ENCODE results near the gene FXYD7. TPM values are rescaled to one million over a fixed set of nuclear protein-coding genes. Genes with fewer than 3 reads are reported as not detected.

The FXYD7 gene
- total and polyA plus RNA-seq, 2 of the 4 experiments (the other 2 are of a cell fraction): 0.31 TPM; not detected in 1

DNA sequence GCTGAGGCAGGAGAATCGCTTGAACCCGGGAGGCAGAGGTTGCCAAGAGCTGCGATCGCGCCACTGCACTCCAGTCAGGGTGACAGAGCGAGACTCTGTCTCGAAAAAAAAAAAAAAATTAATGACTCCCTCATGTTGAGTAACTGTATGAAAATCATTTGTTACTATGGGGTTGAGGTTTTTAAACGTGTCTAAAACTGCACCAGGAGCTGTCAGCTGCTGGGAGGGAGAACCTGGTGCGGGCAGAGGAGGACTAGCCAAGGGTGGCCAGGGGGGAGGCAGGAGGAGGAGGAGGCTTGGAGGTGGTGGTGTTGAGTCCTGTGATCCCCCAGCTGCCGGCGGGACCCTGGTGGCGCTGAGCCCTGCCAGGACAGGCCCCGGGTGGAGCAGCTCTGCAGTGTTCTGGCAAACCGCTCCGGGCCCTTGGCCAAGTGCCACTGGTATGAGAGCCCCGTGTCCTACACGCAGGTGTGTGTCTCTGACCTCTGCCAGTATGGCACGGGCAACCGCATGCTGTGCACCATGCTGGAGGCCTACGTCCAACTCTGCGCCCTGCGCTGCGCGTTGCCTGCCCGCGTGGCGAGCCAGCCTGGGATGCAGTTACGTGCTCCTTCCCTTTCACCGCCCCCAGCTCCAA lies 44.5 kb upstream of the FXYD7 start:
- Histone ChIP-seq H3K23ac (ENCODE audit: low read depth, low read length) (no peak overlapping the region), H2AFZ (replicated peaks; ENCODE audit: low read length, poor library complexity) (no peak overlapping the region), H2BK20ac (ENCODE audit: low read depth, low read length) (no peak overlapping the region), H3K4ac (ENCODE audit: low read depth, low read length) (no peak overlapping the region), H2AK9ac (replicated peaks; ENCODE audit: low read depth, low read length, poor library complexity) (no peak overlapping the region), H3K56ac (ENCODE audit: extremely low read depth, insufficient read depth, low read length) (no peak overlapping the region), H3K18ac (ENCODE audit: low read depth, low read length) (no peak overlapping the region), H3K9me1 (ENCODE audit: insufficient read depth, low read length) (no peaks in the 10 kb centered on the region), H2AK5ac (ENCODE audit: low read depth, low read length) (no peak overlapping the region), H2BK5ac (ENCODE audit: low read depth, low read length, poor library complexity, severe bottlenecking) (no peak overlapping the region), H3K27me3 (ENCODE audit: control insufficient read depth, insufficient read depth, low read length) (peaks cover 3% of the 10 kb centered on the region; the same call in 1 of the 2 replicates), H3K14ac (replicated peaks; ENCODE audit: low read depth, low read length) (no peak overlapping the region), H3K79me1 (ENCODE audit: low read depth in 1 of 2, low read length in 2 of 2) (no peaks in the 10 kb centered on the region), H4K8ac (ENCODE audit: low read depth in 2 of 2, low read length in 2 of 2) (no peak overlapping the region), H3K36me3 (ENCODE audit: control insufficient read depth, insufficient read depth, low read length) (no peaks in the 10 kb centered on the region), H3K9ac (ENCODE audit: low read depth, low read length) (no peak overlapping the region), H3K27ac (ENCODE audit: insufficient read depth, low read length) (no peak overlapping the region), H3K4me1 (ENCODE audit: control insufficient read depth, insufficient read depth, low read length) (no peaks in the 10 kb centered on the region), H4K5ac (ENCODE audit: low read depth, low read length) (no peak overlapping the region), H3K4me2 (ENCODE audit: low read depth, low read length) (no peak overlapping the region), H2BK120ac (ENCODE audit: low read depth, low read length) (no peak overlapping the region), H4K91ac (ENCODE audit: insufficient read depth, low read depth, low read length) (no peak overlapping the region), H2BK15ac (ENCODE audit: low read depth, low read length) (no peak overlapping the region), H4K20me1 (ENCODE audit: insufficient read depth, low read length) (no peaks in the 10 kb centered on the region), H3K4me3 (ENCODE audit: insufficient read depth, low read depth, low read length) (no peak overlapping the region), H3K9me3 (ENCODE audit: control insufficient read depth, insufficient read depth, low read length) (no peaks in the 10 kb centered on the region)
- in situ Hi-C loops (cut with MboI; ENCODE audit: low sequenced_read_pairs): no loop called here
- dilution Hi-C loops (cut with HindIII; ENCODE audit: low sequenced_read_pairs, unreplicated experiment): no loop called here
- POLR2A ChIA-PET (ENCODE audit: unreplicated experiment): no interaction called here
- BruUV-seq (replicated peaks): no TSS peak
- DNase-seq: no peak
- intact Hi-C loops (cut with micrococcal nuclease): no loop called here
- TF ChIP-seq RAD21 (IDR thresholded peaks at IDR 0.05; ENCODE audit: low read length): no peak
- no peak for TF ChIP-seq RFX5 (IDR thresholded peaks at IDR 0.05; ENCODE audit: low read depth, low read length)
- no peak for TF ChIP-seq SMC3 (IDR thresholded peaks at IDR 0.05; ENCODE audit: low read depth, low read length)
- TF ChIP-seq MAZ (IDR thresholded peaks at IDR 0.05; ENCODE audit: borderline replicate concordance, low read depth, low read length): no peak
- TF ChIP-seq, protein P1, sequence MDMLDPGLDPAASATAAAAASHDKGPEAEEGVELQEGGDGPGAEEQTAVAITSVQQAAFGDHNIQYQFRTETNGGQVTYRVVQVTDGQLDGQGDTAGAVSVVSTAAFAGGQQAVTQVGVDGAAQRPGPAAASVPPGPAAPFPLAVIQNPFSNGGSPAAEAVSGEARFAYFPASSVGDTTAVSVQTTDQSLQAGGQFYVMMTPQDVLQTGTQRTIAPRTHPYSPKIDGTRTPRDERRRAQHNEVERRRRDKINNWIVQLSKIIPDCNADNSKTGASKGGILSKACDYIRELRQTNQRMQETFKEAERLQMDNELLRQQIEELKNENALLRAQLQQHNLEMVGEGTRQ (IDR thresholded peaks at IDR 0.05; ENCODE audit: low read depth, low read length): no peak
- TF ChIP-seq, protein P2, sequence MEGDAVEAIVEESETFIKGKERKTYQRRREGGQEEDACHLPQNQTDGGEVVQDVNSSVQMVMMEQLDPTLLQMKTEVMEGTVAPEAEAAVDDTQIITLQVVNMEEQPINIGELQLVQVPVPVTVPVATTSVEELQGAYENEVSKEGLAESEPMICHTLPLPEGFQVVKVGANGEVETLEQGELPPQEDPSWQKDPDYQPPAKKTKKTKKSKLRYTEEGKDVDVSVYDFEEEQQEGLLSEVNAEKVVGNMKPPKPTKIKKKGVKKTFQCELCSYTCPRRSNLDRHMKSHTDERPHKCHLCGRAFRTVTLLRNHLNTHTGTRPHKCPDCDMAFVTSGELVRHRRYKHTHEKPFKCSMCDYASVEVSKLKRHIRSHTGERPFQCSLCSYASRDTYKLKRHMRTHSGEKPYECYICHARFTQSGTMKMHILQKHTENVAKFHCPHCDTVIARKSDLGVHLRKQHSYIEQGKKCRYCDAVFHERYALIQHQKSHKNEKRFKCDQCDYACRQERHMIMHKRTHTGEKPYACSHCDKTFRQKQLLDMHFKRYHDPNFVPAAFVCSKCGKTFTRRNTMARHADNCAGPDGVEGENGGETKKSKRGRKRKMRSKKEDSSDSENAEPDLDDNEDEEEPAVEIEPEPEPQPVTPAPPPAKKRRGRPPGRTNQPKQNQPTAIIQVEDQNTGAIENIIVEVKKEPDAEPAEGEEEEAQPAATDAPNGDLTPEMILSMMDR (conservative IDR thresholded peaks at IDR 0.05; ENCODE audit: low read depth, low read length): no peak
- no peak for TF ChIP-seq MXI1 (IDR thresholded peaks at IDR 0.05; ENCODE audit: borderline replicate concordance, low read depth, low read length)
- TF ChIP-seq RCOR1 (IDR thresholded peaks at IDR 0.05; ENCODE audit: insufficient replicate concordance, low read length): no peak
- TF ChIP-seq, protein P3, sequence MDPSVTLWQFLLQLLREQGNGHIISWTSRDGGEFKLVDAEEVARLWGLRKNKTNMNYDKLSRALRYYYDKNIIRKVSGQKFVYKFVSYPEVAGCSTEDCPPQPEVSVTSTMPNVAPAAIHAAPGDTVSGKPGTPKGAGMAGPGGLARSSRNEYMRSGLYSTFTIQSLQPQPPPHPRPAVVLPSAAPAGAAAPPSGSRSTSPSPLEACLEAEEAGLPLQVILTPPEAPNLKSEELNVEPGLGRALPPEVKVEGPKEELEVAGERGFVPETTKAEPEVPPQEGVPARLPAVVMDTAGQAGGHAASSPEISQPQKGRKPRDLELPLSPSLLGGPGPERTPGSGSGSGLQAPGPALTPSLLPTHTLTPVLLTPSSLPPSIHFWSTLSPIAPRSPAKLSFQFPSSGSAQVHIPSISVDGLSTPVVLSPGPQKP (IDR thresholded peaks at IDR 0.05; ENCODE audit: borderline replicate concordance, low read depth, low read length): no peak
- TF ChIP-seq CEBPB (IDR thresholded peaks at IDR 0.05; ENCODE audit: low read depth, low read length): no peak
- no peak for TF ChIP-seq FOS (IDR thresholded peaks at IDR 0.05; ENCODE audit: low read depth, low read length)
- no peak for TF ChIP-seq MAFK (IDR thresholded peaks at IDR 0.05; ENCODE audit: low read depth, low read length)
- no peak for TF ChIP-seq NFE2L2 (IDR thresholded peaks at IDR 0.05; ENCODE audit: low read depth, low read length)
- TF ChIP-seq BHLHE40 (IDR thresholded peaks at IDR 0.05; ENCODE audit: low read depth, low read length): no peak
- no peak for TF ChIP-seq CHD1 (IDR thresholded peaks at IDR 0.05; ENCODE audit: low read depth, low read length)
- no peak for TF ChIP-seq POLR2A (IDR thresholded peaks at IDR 0.05; ENCODE audit: low read depth, low read length)
- ATAC-seq (ENCODE audit: low read depth): no peak
- 84% methylated on average over 23 of the region's 29 CpGs; no CpG with 5 or more reads in 1 of the 2 experiments for WGBS, 2 experiments (ENCODE audit: extremely low coverage in 2 of 2, insufficient read length in 1 of 2)
- CTCF ChIA-PET: interaction anchor here (0.6 to 1.8 kb wide), 2 partner anchors 31 to 1985 kb away, joined by 8 read pairs; no protein-coding TSS in a partner anchor
